ENCODE data around the gene PHF19. TPM values are rescaled to one million over a fixed set of nuclear protein-coding genes. Genes with fewer than 3 reads are reported as not detected.
A peak's percentile ranks its signal among the peaks of the same experiment; 100 is the strongest.

Gene PHF19
- total RNA-seq, 2 donors from 2014 or later = 305 to 312 TPM

DNA sequence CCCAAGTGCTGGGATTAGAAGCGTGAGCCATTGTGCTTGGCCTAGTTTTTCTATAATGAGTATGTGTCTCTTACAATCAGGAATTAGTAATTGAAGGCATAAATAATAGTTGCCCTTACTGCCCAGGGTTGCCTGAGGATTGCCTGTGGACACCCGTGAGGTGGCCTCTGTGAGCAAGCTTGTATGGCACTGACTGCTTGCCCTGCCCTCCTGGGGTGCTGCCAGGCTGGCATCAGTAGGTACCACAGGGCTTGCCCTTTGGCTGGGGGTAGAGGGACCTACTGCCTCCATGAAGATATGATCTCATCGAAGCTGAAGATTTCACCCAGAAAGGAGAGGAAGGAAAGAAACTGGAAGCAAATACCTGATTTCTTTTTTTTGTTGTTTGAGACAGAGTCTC, 23.8 kb upstream of the PHF19 start:
- H3K27ac Mint-ChIP-seq = peak overlapping the region; percentile 85 to 96
- H3K9me3 Mint-ChIP-seq = no peaks in the 10 kb centered on the region
- DNase-seq (ENCODE audit: low spot score in 2 of 2) = no peak
- peaks cover 12 to 59% of the 10 kb centered on the region in 2 donors for H3K36me3 Mint-ChIP-seq
- no peak for ATAC-seq

DNA sequence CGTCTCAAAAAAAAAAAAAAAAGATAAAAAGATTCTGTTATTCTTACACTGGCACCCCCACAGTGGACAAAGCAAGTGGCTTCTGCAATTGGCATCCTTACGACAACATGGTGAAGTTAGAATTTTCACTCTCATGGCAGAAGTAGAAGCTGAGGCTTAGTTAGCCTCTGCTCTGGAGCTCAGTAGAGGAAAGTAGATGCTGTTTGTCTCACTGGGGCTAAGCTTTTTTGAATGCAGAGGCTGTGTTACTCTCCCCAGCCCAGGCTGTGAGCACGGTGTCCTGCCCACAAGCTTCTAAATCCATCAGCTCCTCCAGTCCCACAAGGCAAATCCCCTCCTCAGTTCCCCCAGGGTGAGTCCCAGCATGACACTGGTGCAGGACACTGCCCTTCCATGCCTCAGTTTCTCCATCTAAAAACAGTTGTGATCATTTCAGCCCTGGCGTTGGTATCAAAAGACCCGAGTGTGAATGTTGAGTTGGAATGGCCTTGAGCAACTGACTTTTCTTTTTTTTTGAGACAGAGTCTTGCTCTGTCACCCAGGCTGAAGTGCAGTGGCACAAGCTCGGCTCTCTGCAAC, 22.6 kb upstream of the PHF19 start:
- Mint-ChIP-seq H3K9me3 (no peaks in the 10 kb centered on the region), H3K36me3 (peaks cover 1 to 47% of the 10 kb centered on the region in 2 donors), H3K27ac (peak overlapping the region; percentile 85 to 96)
- ATAC-seq (no peak), DNase-seq (ENCODE audit: low spot score in 2 of 2) (no peak)

DNA sequence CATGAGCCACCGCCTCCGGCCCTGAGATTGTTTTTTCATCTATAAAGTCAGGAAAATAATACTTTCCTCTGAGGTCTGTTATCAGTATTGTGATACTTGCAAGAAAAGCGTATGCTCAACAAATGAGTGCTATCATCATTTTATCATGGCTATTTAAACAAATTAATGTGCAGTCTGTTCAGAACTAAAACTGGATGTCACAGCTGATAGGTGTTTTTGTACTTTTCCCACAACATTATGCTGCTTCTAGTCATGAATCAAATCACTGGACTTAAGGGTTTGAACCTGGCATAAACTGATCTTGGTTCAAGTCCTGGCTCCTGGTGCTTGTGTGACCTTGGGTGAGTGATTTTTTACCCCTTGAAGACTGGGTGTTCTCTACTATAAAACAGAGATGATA, 21.4 kb upstream of the PHF19 start:
- Mint-ChIP-seq H3K27ac (peak overlapping the region; percentile 85 to 91), H3K36me3 (peaks cover 0 to 44% of the 10 kb centered on the region in 2 donors), H3K9me3 (no peaks in the 10 kb centered on the region)
- no peak for ATAC-seq
- no peak for DNase-seq (ENCODE audit: low spot score in 2 of 2)

DNA sequence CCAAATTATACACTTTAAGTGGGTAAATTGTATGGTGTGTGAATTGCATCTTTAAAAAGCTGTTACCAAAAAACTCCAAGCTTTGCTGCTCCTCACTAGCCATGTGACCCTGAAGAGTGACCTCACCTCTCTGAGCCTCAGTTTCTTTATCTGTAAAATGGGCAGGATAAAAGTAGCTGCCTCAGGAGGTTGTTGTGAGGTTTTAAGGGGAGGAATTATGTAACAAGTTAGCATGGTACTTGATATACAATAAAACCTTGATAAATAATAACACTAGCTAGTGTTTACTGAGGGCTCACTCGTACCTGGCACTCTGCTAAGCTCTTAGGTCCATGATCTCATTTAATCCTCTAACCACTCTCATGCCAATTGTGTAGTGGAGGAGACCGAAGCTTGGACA, 19.0 kb upstream of the PHF19 start:
- peak overlapping the region in 1 of 2 donors; percentile 79 for H3K27ac Mint-ChIP-seq
- peaks cover 0 to 29% of the 10 kb centered on the region in 2 donors for H3K36me3 Mint-ChIP-seq
- no peaks in the 10 kb centered on the region for H3K9me3 Mint-ChIP-seq
- no peak for DNase-seq (ENCODE audit: low spot score in 2 of 2)
- no peak for ATAC-seq

DNA sequence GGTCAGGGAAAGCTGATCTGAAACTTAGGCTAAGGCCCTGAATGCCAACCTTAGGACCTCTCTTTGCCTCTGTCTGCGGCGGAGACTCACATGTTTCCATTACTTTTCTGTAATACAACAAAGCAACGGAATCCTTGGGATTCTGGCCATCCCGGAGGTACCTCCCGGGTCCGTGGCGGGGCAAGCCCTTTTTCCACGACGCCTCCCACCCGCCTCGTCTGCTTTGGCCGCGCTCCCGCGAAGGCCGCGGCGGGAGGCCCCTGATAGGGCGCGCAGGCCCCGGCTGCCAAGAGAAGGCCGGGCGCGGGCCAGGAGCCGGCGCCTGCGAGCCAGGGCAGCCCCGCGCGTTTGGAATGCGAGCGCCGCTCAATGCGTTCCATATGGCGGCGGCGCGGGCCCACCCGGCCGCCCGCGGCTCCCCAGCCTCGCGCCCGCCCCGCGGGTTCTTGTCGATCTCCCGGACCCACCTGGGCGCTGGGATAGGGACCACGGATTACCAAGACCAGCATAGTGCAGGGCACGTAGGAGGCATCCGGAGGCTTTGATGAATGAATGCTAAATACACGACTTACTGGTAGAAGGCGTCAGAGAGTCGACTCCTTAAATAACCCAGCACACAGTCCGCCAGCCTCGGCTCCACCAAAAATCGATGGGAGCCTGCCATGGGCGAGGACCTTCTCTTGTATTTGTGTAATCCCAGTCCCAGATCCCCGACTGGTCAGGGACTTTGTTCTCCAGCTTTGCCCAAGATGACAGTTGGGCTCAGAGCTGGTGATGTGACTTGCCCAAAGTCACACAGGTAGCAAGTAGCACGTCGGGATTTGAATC, 17.5 kb upstream of the PHF19 start:
- no peak for ATAC-seq
- Mint-ChIP-seq H3K9me3 (no peaks in the 10 kb centered on the region), H3K36me3 (peaks cover 0 to 17% of the 10 kb centered on the region in 2 donors), H3K27ac (peak overlapping the region; percentile 79 to 94)
- no peak for DNase-seq (ENCODE audit: low spot score in 2 of 2)

DNA sequence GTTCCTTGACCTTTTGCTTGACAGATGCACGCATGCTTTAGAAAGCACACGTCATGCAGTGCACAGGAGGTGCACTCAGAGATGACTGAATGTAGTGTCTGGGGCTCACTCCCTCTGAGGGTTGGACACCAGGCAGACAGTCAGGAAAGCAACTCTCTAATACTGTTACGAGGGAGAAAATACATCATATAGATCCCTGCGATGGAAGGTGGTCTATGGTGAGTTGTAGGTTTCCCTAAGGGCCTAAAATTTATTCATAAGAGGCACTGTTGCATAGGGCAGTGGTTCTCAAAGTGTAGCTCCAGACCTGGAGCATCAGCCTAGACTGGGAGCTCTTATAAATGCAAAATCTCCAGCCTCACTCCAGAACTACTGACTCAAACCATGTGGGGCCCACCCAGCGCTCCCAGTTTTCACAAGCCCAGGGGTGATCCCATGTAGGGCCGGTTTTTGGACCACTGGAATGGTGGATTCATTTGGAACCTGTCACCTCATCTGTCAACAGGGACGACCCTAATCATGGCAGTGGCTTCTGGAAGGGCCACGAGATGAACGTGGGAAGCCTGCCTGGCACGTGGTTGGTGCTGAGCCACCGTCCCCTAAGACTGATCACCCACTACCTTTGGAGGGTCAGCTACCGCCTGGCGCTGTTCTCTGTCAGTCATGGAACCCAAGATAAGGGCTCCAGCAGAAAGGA, 16.8 kb upstream of the PHF19 start:
- H3K27ac Mint-ChIP-seq = peak overlapping the region; percentile 94 to 99
- H3K9me3 Mint-ChIP-seq = no peaks in the 10 kb centered on the region
- DNase-seq (ENCODE audit: low spot score in 2 of 2) (no peak), ATAC-seq (peak in 1 of 2 donors; percentile 19)
- peaks cover 0 to 17% of the 10 kb centered on the region in 2 donors for H3K36me3 Mint-ChIP-seq

DNA sequence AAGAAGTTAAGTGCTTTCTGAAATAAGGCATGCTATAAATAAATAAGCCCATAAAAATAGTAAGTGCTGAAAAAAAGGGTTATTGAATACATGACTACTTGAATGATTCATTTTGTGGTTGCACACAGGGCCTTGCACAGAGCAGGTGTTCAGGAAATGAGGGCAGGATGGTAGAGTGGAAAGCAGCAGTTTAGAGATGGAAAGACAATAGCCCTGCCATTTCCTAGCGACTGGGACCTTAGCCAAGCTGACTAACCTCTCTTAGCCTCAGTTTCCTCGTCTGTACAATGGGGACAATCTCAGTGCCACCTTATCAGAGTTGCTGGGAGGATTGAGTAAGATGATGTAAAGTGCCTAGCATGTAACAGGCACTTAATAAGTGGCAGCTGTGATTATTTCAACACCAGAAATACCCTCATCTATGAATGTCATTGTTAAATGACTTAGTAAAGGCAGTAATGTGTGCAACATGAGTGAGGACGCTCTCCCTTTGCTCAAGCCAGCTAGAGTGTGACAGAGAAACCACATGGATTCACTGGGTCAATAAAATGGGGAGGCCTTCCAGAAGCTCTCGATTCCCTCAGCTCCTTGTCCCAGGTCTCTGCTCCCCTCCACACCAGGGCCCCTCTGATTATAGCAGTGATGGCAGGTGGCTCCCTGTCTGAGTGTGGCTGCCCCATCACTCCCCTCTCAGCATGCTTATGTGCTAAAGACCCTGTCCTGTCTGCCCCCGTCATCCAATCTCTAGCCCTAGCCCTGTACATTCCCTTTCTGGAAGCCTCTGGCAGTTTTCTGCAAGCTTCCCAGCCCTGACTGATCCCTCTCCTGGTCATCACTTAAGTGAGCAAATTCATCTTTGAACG, 16.0 kb upstream of the PHF19 start:
- Mint-ChIP-seq H3K9me3 (peaks cover 0 to 3% of the 10 kb centered on the region in 2 donors), H3K27ac (peak overlapping the region; percentile 94 to 99), H3K36me3 (peaks cover 0 to 17% of the 10 kb centered on the region in 2 donors)
- ATAC-seq (peak; percentile 71 to 72), DNase-seq (ENCODE audit: low spot score in 2 of 2) (peak; percentile 61 to 80)

DNA sequence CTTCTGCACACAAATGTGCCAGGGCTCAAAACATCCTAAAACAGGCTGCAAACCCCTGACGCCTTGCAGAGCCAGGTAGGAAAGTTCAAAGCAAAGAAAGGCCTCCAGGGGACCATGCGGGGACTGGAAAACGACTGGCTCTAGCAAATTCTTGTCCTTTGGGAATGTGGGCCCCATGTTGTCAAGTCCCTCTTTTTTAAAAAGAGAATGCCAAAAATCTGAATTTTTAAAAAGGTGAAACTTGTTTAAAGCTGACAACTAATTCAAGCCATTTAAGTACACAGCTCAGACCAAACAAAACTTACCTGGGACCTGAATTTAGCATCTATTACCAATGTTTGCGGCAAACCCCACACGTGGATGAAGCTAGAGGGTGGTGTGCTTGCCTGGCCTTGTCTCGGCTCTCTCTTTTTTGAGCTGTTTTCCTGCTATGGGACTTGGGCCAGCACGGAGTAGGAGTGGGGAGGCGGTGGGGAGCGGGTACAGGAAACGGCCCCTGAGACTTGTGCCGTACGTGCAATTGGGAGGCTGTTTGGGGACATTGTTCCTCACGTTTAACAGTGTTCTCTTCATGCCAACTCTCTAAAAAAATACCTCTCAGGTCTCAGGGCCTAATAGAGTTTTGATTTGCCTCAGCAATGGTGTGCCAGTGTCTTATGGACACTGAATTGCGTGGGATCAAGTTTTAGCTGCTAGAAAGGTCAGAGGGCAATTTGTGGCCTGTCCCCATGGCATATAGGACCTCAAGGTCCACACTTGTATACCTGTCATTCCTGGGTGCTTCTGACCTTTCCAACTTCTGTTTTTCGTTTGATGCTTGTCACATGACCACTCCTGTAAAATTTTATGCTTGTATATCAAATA, 15.1 kb upstream of the PHF19 start:
- H3K36me3 Mint-ChIP-seq = peaks cover 0 to 14% of the 10 kb centered on the region in 2 donors
- peak overlapping the region; percentile 94 to 99 for H3K27ac Mint-ChIP-seq
- ATAC-seq (peak; percentile 26 to 44), DNase-seq (ENCODE audit: low spot score in 2 of 2) (no peak)
- peaks cover 0 to 3% of the 10 kb centered on the region in 2 donors for H3K9me3 Mint-ChIP-seq

DNA sequence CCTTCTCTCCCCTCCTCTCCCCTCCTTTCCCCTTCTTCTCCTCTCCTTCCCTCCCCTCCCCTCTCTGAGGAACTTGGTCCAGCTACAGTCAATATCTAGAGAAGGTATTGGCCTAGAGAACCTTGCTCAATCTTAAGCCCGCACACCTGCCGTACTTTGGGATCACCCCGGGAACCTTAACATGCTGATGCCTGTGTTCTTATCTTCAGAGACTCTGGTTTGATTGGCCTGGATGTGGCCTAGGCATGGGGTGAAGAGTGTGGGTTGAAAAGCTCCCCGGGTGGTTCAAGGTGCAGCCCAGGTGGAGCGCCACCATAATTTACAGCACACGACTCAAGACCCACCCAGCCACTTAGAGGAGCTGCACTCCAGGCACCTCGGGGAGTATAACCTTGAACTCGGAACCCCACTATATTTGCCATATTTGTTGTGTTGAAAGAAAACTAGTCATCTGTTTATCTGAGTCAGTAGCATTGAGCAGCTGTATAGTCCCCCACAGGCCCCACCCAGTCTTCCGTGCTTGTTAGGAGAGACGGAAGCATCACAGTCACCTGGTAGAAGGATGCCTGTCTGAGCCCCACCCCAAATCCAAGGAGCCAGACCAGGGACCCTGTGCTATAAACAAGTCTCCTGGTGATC, 14.4 kb upstream of the PHF19 start:
- DNase-seq (ENCODE audit: low spot score in 2 of 2) (peak in 1 of 2 donors; percentile 76), ATAC-seq (peak; percentile 48 to 73)
- Mint-ChIP-seq H3K9me3 (peaks cover 0 to 3% of the 10 kb centered on the region in 2 donors), H3K36me3 (peaks cover 0 to 12% of the 10 kb centered on the region in 2 donors), H3K27ac (peak overlapping the region; percentile 94 to 99)

DNA sequence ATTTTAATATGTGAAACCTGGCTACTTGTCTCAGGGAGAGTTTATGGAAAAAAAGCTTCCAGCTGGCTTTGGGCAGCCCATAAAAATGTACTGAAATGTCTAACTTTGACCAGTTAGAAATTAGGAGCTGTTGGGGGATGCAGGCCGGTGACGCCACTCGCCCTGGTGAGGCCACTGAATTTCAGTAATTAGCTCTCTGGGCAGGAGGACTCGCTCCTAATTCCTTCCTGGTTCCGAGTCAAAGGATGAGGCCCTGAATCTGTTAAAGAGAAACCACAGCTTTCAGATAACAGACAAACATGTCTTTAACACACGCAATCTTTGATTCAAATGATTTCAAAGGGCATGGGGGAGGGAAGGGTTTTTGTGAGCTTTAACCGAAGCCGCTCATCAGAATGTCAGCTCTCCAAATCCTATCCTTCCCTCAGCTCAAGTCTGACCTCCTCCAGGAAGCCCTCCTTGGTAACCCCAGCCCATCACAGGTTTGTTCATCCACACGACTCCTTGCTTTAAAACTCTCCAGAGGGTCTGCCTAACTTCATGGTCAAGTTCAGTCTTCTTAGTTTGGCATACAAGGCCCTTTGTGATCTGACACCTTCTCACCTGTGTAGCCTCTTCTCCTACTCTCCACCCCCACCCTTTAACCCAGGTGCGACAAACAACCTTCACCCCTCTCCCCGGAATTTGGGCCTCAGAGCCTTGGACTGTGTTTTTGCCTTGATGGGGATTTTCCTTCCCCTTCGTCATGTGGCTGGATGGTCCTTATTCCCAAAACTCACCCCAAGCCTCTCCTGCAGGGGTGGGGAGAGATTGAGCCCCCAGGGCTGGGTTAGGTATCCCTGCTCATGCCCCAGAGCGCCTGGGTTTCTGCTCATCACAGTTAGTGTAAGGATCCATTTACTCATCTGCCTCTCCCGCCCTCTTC, 13.6 kb upstream of the PHF19 start:
- ATAC-seq = peak; percentile 3 to 4
- Mint-ChIP-seq H3K27ac (peak overlapping the region; percentile 94 to 99), H3K9me3 (peaks cover 0 to 3% of the 10 kb centered on the region in 2 donors), H3K36me3 (peaks cover 0 to 12% of the 10 kb centered on the region in 2 donors)
- peak in 1 of 2 donors; percentile 48 for DNase-seq (ENCODE audit: low spot score in 2 of 2)

DNA sequence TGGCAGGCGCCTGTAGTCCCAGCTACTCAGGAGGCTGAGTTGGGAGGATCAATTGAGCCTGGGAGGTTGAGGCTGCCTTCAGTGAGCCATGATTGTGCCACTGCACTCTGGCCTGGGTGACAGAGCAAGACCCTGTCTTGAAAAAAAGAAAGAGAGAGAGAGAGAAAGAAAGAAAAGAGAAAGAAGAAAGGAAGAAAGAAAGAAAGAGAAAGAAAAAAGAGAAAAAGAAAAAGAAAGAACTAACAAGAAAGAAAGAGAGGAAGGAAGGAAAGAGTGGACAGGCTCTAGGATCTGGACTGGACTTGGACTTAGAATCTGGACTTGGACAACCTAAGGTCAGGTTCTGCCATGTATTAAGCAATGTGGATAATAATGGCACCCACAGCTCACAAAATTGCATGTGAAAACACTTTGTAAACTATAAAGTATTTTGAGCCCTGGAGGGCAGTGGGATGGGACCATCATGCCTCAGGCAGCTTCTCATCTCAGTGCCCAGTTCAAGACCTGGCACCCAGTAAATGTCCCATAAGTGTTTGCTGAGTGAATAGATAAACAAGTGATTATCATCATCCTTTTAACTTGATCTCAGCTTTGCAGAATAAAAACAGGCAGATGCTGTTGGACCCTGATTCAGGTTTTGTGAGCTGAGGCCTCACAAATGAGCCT, 12.8 kb upstream of the PHF19 start:
- Mint-ChIP-seq H3K27ac (peak overlapping the region; percentile 94 to 99), H3K9me3 (peaks cover 0 to 3% of the 10 kb centered on the region in 2 donors), H3K36me3 (peaks cover 0 to 12% of the 10 kb centered on the region in 2 donors)
- no peak for ATAC-seq
- no peak for DNase-seq (ENCODE audit: low spot score in 2 of 2)

DNA sequence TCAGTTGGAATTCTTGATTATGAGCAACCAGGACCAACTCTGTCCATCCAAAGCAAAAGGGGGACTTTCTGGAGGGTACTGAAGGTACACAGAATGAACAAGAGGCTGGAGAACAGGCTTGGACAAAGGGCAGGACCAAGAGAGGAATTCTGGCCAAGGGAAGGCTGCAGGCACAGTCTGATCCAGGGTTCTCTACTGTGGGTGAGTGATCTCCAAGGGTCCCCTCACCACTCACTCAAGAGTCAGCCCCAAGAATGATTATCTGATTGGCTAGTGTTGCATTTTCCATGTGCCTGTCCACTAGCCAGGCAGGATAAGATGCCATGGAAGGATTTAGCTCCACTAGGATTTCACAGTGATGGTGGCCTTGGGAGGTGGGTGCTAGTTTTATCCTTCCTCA, 11.6 kb upstream of the PHF19 start:
- no peak for ATAC-seq
- peaks cover 0 to 3% of the 10 kb centered on the region in 2 donors for H3K9me3 Mint-ChIP-seq
- DNase-seq (ENCODE audit: low spot score in 2 of 2) = no peak
- peak overlapping the region; percentile 94 to 99 for H3K27ac Mint-ChIP-seq
- H3K36me3 Mint-ChIP-seq = peaks cover 0 to 11% of the 10 kb centered on the region in 2 donors

DNA sequence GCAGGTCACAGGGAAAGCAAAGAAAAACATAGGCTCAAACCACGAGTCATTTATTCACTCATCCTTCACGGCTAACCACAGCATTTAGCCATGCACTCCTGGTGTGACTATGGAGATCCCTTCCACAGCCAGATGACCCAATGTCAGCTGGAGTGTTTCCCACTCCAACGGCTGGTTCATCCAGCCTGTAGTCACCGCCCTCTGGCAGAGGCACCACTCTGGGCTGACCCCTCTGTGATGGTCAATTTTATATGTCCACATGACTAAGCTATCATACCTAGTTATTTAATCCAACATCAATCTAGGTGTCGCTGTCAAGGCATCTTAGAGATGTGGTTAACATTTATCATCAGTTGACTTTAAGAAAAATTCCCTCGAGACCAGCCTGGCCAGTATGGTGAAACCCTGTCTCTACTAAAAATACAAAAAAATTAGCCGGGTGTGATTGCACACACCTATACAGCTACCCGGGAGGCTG, 9.5 kb upstream of the PHF19 start:
- no peak for DNase-seq (ENCODE audit: low spot score in 2 of 2)
- peaks cover 0 to 6% of the 10 kb centered on the region in 2 donors for H3K36me3 Mint-ChIP-seq
- ATAC-seq = peak in 1 of 2 donors; percentile 58
- peak overlapping the region; percentile 41 to 71 for H3K27ac Mint-ChIP-seq
- peaks cover 0 to 3% of the 10 kb centered on the region in 2 donors for H3K9me3 Mint-ChIP-seq

Data from activated naive CD4-positive, alpha-beta T cell treated with anti-CD3 and anti-CD28 coated beads, Interleukin-2, amount 50 U/mL, for 72 hours (primary cell).